Neural cell (in vitro differentiated cells): Measurements from ENCODE around the gene CACTIN. TPM values are rescaled to one million over a fixed set of nuclear protein-coding genes. Genes with fewer than 3 reads are reported as not detected.

ENCODE experiments used
- H2AFZ ChIP-seq: fragments of 200-600, 300-800 bp; sonication (generic), shearing (Covaris generic); 2 replicates; pipeline ENCODE4 v1.6.0; 2014; ENCODE audit warnings: low read depth, mild to moderate bottlenecking, antibody characterized with exemption, low read length, moderate library complexity
- H3F3A ChIP-seq: fragments of 200-600 bp; shearing (Covaris generic); 2 replicates; pipeline ENCODE4 v1.6.1; 2016; ENCODE audit warnings: mild to moderate bottlenecking, moderate library complexity, mixed read lengths, antibody characterized with exemption, low read length; ENCODE audit not compliant: insufficient read depth, poor library complexity, severe bottlenecking
- H3K27ac ChIP-seq: fragments of 200-600, 300-800 bp; sonication (generic), shearing (Covaris generic); 2 replicates; pipeline ENCODE4 v1.5.1; 2014; ENCODE audit warnings: mild to moderate bottlenecking, low read length, moderate library complexity
- H3K27me3 ChIP-seq: fragments of 300-800, 200-600 bp; sonication (generic), shearing (Covaris generic); 2 replicates; pipeline ENCODE4 v1.6.0; 2014; ENCODE audit warnings: mild to moderate bottlenecking, low read depth, low read length, moderate library complexity; ENCODE audit not compliant: insufficient read depth
- H3K36me3 ChIP-seq: fragments of 300-800, 200-600 bp; sonication (generic), shearing (Covaris generic); 2 replicates; pipeline ENCODE4 v1.5.1; 2014; ENCODE audit warnings: mild to moderate bottlenecking, antibody characterized with exemption, low read length, moderate library complexity; ENCODE audit not compliant: insufficient read depth
- H3K4me2 ChIP-seq: fragments of 300-800, 200-600 bp; sonication (generic), shearing (Covaris generic); 2 replicates; pipeline ENCODE4 v1.6.0; 2014; ENCODE audit warnings: mild to moderate bottlenecking, low read length
- H3K4me3 ChIP-seq: fragments of 300-800, 200-600 bp; sonication (generic), shearing (Covaris generic); 2 replicates; pipeline ENCODE4 v1.5.1; 2014; ENCODE audit warnings: mild to moderate bottlenecking, low read length, moderate library complexity
- H3K79me2 ChIP-seq: fragments of 200-600 bp; shearing (Covaris generic); replicated peaks from 2 replicates; pipeline ENCODE4 v1.6.0; 2014; ENCODE audit warnings: mild to moderate bottlenecking, low read length, moderate library complexity; ENCODE audit not compliant: insufficient read depth
- H3K9ac ChIP-seq: fragments of 300-800, 200-600 bp; sonication (generic), shearing (Covaris generic); 2 replicates; pipeline ENCODE4 v1.6.1; 2016; ENCODE audit warnings: mild to moderate bottlenecking, low read length, mixed read lengths
- H3K9me2 ChIP-seq: fragments of 200-600 bp; shearing (Covaris generic); 2 replicates; pipeline ENCODE4 v1.6.1; 2016; ENCODE audit warnings: mild to moderate bottlenecking, low read length, mixed read lengths; ENCODE audit not compliant: insufficient read depth
- H3K9me3 ChIP-seq: fragments of 200-600, 300-800 bp; sonication (generic), shearing (Covaris generic); 2 replicates; pipeline ENCODE4 v1.6.1; 2016; ENCODE audit warnings: mild to moderate bottlenecking, mixed run types, low read length, moderate library complexity, mixed read lengths
- H4K20me1 ChIP-seq: fragments of 200-600 bp; shearing (Covaris generic); 2 replicates; pipeline ENCODE4 v1.6.1; 2016; ENCODE audit warnings: mild to moderate bottlenecking, mixed run types; ENCODE audit not compliant: insufficient read depth
- CTCF ChIP-seq: fragments of 450-650 bp; IDR thresholded peaks from 2 replicates; pipeline ENCODE4 v1.5.1; 2014; ENCODE audit warnings: antibody characterized with exemption, mild to moderate bottlenecking, moderate library complexity; ENCODE audit not compliant: poor library complexity, severe bottlenecking
- EP300 ChIP-seq: fragments of 450-650 bp; conservative IDR thresholded peaks from 2 replicates; pipeline ENCODE4 v1.6.1; 2014; ENCODE audit warnings: antibody characterized with exemption, mild to moderate bottlenecking, moderate library complexity; ENCODE audit not compliant: poor library complexity, severe bottlenecking
- EZH2 ChIP-seq: fragments of 200-600, 300-800 bp; shearing (Covaris generic), sonication (generic); IDR thresholded peaks from 2 replicates; pipeline ENCODE4 v1.6.1; 2014; ENCODE audit warnings: antibody characterized with exemption, low read length, borderline replicate concordance, mild to moderate bottlenecking; ENCODE audit not compliant: insufficient read depth, poor library complexity, severe bottlenecking
- MXI1 ChIP-seq: fragments of 450-650 bp; conservative IDR thresholded peaks from 2 replicates; pipeline ENCODE4 v1.6.1; 2014; ENCODE audit warnings: antibody characterized with exemption, mild to moderate bottlenecking; ENCODE audit not compliant: poor library complexity, severe bottlenecking
- POLR2AphosphoS5 ChIP-seq: IDR thresholded peaks from 2 replicates; pipeline ENCODE4 v1.6.1; 2012
- RAD21 ChIP-seq: fragments of 450-650 bp; conservative IDR thresholded peaks from 2 replicates; pipeline ENCODE4 v1.6.1; 2014; ENCODE audit warnings: antibody characterized with exemption, mild to moderate bottlenecking, moderate library complexity
- REST ChIP-seq: IDR thresholded peaks from 2 replicates; pipeline ENCODE4 v1.6.1; 2012; ENCODE audit warnings: borderline replicate concordance
- SMC3 ChIP-seq: fragments of 450-650 bp; conservative IDR thresholded peaks from 2 replicates; pipeline ENCODE4 v1.6.1; 2014; ENCODE audit warnings: antibody characterized with exemption, mild to moderate bottlenecking, moderate library complexity; ENCODE audit not compliant: poor library complexity
- TAF1 ChIP-seq: IDR thresholded peaks from 2 replicates; pipeline ENCODE4 v1.6.1; 2012; ENCODE audit warnings: low read depth
- polyA plus RNA-seq: library from polyadenylated mRNA; depleted of rRNA; stranded (reverse); fragments of >200 nt; gene quantifications from 2 replicates; pipeline ENCODE4 v1.2.3, GENCODE V29; 2014

The CACTIN gene
- polyA plus RNA-seq, 1 donor from 2014 or later, result 21.4 TPM

GRCh38 chr19:3610745-3611717 is 15.6 kb downstream of the CACTIN start:
- peaks cover 22% of the 10 kb centered on the region for H3K27me3 ChIP-seq
- H3K27ac ChIP-seq, result no peak overlapping the region
- H3K4me2 ChIP-seq, result no peak overlapping the region
- H3F3A ChIP-seq, result no peaks in the 10 kb centered on the region
- no peaks in the 10 kb centered on the region for H4K20me1 ChIP-seq
- H3K9me3 ChIP-seq, result no peaks in the 10 kb centered on the region
- H3K36me3 ChIP-seq, result no peaks in the 10 kb centered on the region
- no peak overlapping the region for H2AFZ ChIP-seq
- no peak overlapping the region for H3K4me3 ChIP-seq
- TF ChIP-seq RAD21 (no peak), EZH2 (no peak), REST (no peak), EP300 (no peak), TAF1 (no peak), MXI1 (no peak), POLR2AphosphoS5 (no peak), SMC3 (no peak), CTCF (no peak)
- no peak overlapping the region for H3K9ac ChIP-seq
- no peaks in the 10 kb centered on the region for H3K79me2 ChIP-seq
- H3K9me2 ChIP-seq, result no peaks in the 10 kb centered on the region

GRCh38 chr19:3609779-3610719 is 16.5 kb downstream of the CACTIN start:
- peaks cover 32% of the 10 kb centered on the region for H3K27me3 ChIP-seq
- H3K9me2 ChIP-seq, result no peaks in the 10 kb centered on the region
- TF ChIP-seq EP300 (no peak), REST (no peak)
- H3K9me3 ChIP-seq, result no peaks in the 10 kb centered on the region
- no peak overlapping the region for H3K9ac ChIP-seq
- no peaks in the 10 kb centered on the region for H3K36me3 ChIP-seq
- no peaks in the 10 kb centered on the region for H4K20me1 ChIP-seq
- H3K4me3 ChIP-seq, result no peak overlapping the region
- no peak overlapping the region for H3K4me2 ChIP-seq
- H3F3A ChIP-seq, result no peaks in the 10 kb centered on the region
- no peaks in the 10 kb centered on the region for H3K79me2 ChIP-seq
- H2AFZ ChIP-seq, result no peak overlapping the region
- H3K27ac ChIP-seq, result no peak overlapping the region
